ENCODE measurements around the gene BEND5. TPM values are rescaled to one million over a fixed set of nuclear protein-coding genes. Genes with fewer than 3 reads are reported as not detected.

The BEND5 gene
- total RNA-seq, 4 donors from 2014 or later = 0.47 to 1.5 (median 1.0) TPM; not detected in 1

GRCh38 chr1:48678710-48679505 lies 97.8 kb downstream of the BEND5 start:
- no peak for ATAC-seq (ENCODE audit: low FRiP score)
- DNase-seq (ENCODE audit: low spot score) = no peak
- TF ChIP-seq CTCF (IDR thresholded peaks at IDR 0.05) = no peak
